Stimulated activated CD4-positive, alpha-beta T cell treated with anti-CD3 and anti-CD28 coated beads, Interleukin-15, amount 100 ng/mL, for 1 hour (primary cell): ENCODE measurements around the gene NRIP1.

Source experiments
- DNase-seq, 2 donors: peaks; one replicate each; pipeline ENCODE4 v3.0.0-alpha.2; 2020; ENCODE audit warnings: low read depth in 1 of 2, low spot score in 1 of 2

NRIP1 gene

GRCh38 chr21:15064576-15065391, at the start of gene NRIP1:
Gene NRIP1 (minus strand): TSS chr21:15065000. CDS start chr21:14968192, 96,808 bp downstream.
- DNase-seq, result peak; percentile 61 to 72

GRCh38 chr21:15112858-15113257, 48.1 kb upstream of the NRIP1 start:
- no peak for DNase-seq

- DNase-seq, result no peak
These were observed 44.0 kb upstream of the NRIP1 start for GRCh38 chr21:15108801-15109200.

- no peak for DNase-seq
These were observed 39.7 kb upstream of the NRIP1 start for GRCh38 chr21:15104470-15104869.

GRCh38 chr21:15098908-15099307, 34.1 kb upstream of the NRIP1 start:
- no peak for DNase-seq

GRCh38 chr21:15098181-15098580, 33.4 kb upstream of the NRIP1 start:
- DNase-seq, result no peak

- no peak for DNase-seq
These were observed 32.8 kb upstream of the NRIP1 start for GRCh38 chr21:15097580-15097979.

GRCh38 chr21:15096146-15096545, 31.3 kb upstream of the NRIP1 start:
- DNase-seq, result no peak

GRCh38 chr21:15095326-15095725, 30.5 kb upstream of the NRIP1 start:
- no peak for DNase-seq

GRCh38 chr21:15094706-15095105, 29.9 kb upstream of the NRIP1 start:
- DNase-seq, result no peak

GRCh38 chr21:15093216-15093615, 28.4 kb upstream of the NRIP1 start:
- no peak for DNase-seq

- DNase-seq, result no peak
These were observed 27.9 kb upstream of the NRIP1 start for GRCh38 chr21:15092745-15093144.

- DNase-seq, result no peak
These were observed 25.6 kb upstream of the NRIP1 start for GRCh38 chr21:15090390-15090789.

GRCh38 chr21:15088488-15088887, 23.7 kb upstream of the NRIP1 start:
- no peak for DNase-seq

- DNase-seq, result no peak
These were observed 19.9 kb upstream of the NRIP1 start for GRCh38 chr21:15084668-15085067.

- no peak for DNase-seq
These were observed 15.7 kb upstream of the NRIP1 start for GRCh38 chr21:15080526-15080925.

- no peak for DNase-seq
These were observed 14.5 kb upstream of the NRIP1 start for GRCh38 chr21:15079269-15079668.

- no peak for DNase-seq
These were observed 13.4 kb upstream of the NRIP1 start for GRCh38 chr21:15078180-15078579.

- no peak for DNase-seq
These were observed 12.8 kb upstream of the NRIP1 start for GRCh38 chr21:15077529-15078145.

- DNase-seq, result no peak
These were observed 11.9 kb upstream of the NRIP1 start for GRCh38 chr21:15076730-15077129.

GRCh38 chr21:15071009-15071408, 6.2 kb upstream of the NRIP1 start:
- no peak for DNase-seq

- DNase-seq, result no peak
These were observed 1.3 kb upstream of the NRIP1 start for GRCh38 chr21:15066123-15066575.
